MG63 (cell line): Measurements from ENCODE around the gene RABL3. TPM values are rescaled to one million over a fixed set of nuclear protein-coding genes. Genes with fewer than 3 reads are reported as not detected.

ENCODE experiments used
- DNase-seq: peaks from one replicate; pipeline ENCODE4 v3.0.0-alpha.2; 2020
- H3K27me3 ChIP-seq: fragments of 250-450 bp; sonication (Bioruptor Pico); 2 replicates; pipeline ENCODE4 v1.5.1; 2020; ENCODE audit warnings: mild to moderate bottlenecking, moderate library complexity
- H3K36me3 ChIP-seq: fragments of 250-450 bp; sonication (Bioruptor Pico); 2 replicates; pipeline ENCODE4 v1.5.1; 2020; ENCODE audit warnings: mild to moderate bottlenecking, moderate library complexity
- H3K4me3 ChIP-seq: fragments of 250-450 bp; sonication (Bioruptor Pico); 2 replicates; pipeline ENCODE4 v1.5.1; 2020; ENCODE audit warnings: mild to moderate bottlenecking, moderate library complexity
- H3K9me3 ChIP-seq: fragments of 250-450 bp; sonication (Bioruptor Pico); 2 replicates; pipeline ENCODE4 v1.5.1; 2020; ENCODE audit warnings: mild to moderate bottlenecking, moderate library complexity
- total RNA-seq: library from RNA; depleted of rRNA; stranded (reverse); fragments of >200 nt; shearing (Covaris generic); gene quantifications from 2 replicates; pipeline ENCODE4 v1.2.3, GENCODE V29; 2014; ENCODE audit warnings: low replicate concordance

RABL3 gene
- total RNA-seq, 1 experiment from 2014 or later, result 10.3 TPM

- no peak overlapping the region for H3K4me3 ChIP-seq
- H3K9me3 ChIP-seq, result peaks cover 4% of the 10 kb centered on the region
- no peaks in the 10 kb centered on the region for H3K27me3 ChIP-seq
- peaks cover 14% of the 10 kb centered on the region for H3K36me3 ChIP-seq
- no peak for DNase-seq
Observed at GRCh38 chr3:120706950-120707349, 35.4 kb downstream of the RABL3 start.

- peaks cover 14% of the 10 kb centered on the region for H3K36me3 ChIP-seq
- no peaks in the 10 kb centered on the region for H3K27me3 ChIP-seq
- peaks cover 4% of the 10 kb centered on the region for H3K9me3 ChIP-seq
- no peak overlapping the region for H3K4me3 ChIP-seq
- DNase-seq, result no peak
Observed at GRCh38 chr3:120705884-120706582, 36.3 kb downstream of the RABL3 start.

- no peak for DNase-seq
- Histone ChIP-seq H3K27me3 (no peaks in the 10 kb centered on the region), H3K36me3 (peaks cover 14% of the 10 kb centered on the region), H3K4me3 (no peak overlapping the region), H3K9me3 (peaks cover 4% of the 10 kb centered on the region)
Observed at GRCh38 chr3:120699333-120699732, 43.0 kb downstream of the RABL3 start.

- H3K9me3 ChIP-seq, result no peaks in the 10 kb centered on the region
- H3K4me3 ChIP-seq, result no peak overlapping the region
- 0 out of 2 replicates have a peak, but pooled peaks cover 3% of the 10 kb centered on the region for H3K36me3 ChIP-seq
- no peaks in the 10 kb centered on the region for H3K27me3 ChIP-seq
- DNase-seq, result no peak
Observed at GRCh38 chr3:120693439-120694171, 48.7 kb downstream of the RABL3 start.

GRCh38 chr3:120689395-120689794 lies 52.9 kb downstream of the RABL3 start:
- H3K36me3 ChIP-seq, result 0 out of 2 replicates have a peak, but pooled peaks cover 3% of the 10 kb centered on the region
- no peaks in the 10 kb centered on the region for H3K9me3 ChIP-seq
- H3K4me3 ChIP-seq, result no peak overlapping the region
- no peak for DNase-seq
- no peaks in the 10 kb centered on the region for H3K27me3 ChIP-seq

- no peak overlapping the region for H3K4me3 ChIP-seq
- no peak for DNase-seq
- no peaks in the 10 kb centered on the region for H3K27me3 ChIP-seq
- H3K36me3 ChIP-seq, result 0 out of 2 replicates have a peak, but pooled peaks cover 3% of the 10 kb centered on the region
- no peaks in the 10 kb centered on the region for H3K9me3 ChIP-seq
Observed at GRCh38 chr3:120688121-120688520, 54.2 kb downstream of the RABL3 start.

GRCh38 chr3:120685411-120685810 lies 56.9 kb downstream of the RABL3 start:
- H3K27me3 ChIP-seq, result no peaks in the 10 kb centered on the region
- no peak for DNase-seq
- no peaks in the 10 kb centered on the region for H3K9me3 ChIP-seq
- no peak overlapping the region for H3K4me3 ChIP-seq
- 0 out of 2 replicates have a peak, but pooled peaks cover 3% of the 10 kb centered on the region for H3K36me3 ChIP-seq

- H3K27me3 ChIP-seq, result no peaks in the 10 kb centered on the region
- H3K36me3 ChIP-seq, result 0 out of 2 replicates have a peak, but pooled peaks cover 3% of the 10 kb centered on the region
- no peak overlapping the region for H3K4me3 ChIP-seq
- no peak for DNase-seq
- H3K9me3 ChIP-seq, result no peaks in the 10 kb centered on the region
Observed at GRCh38 chr3:120684896-120685295, 57.4 kb downstream of the RABL3 start.

- Histone ChIP-seq H3K36me3 (no peaks in the 10 kb centered on the region), H3K9me3 (no peaks in the 10 kb centered on the region), H3K27me3 (no peaks in the 10 kb centered on the region), H3K4me3 (no peak overlapping the region)
- DNase-seq, result no peak
Observed at GRCh38 chr3:120683671-120684301, 58.5 kb downstream of the RABL3 start.

GRCh38 chr3:120683213-120683612 lies 59.1 kb downstream of the RABL3 start:
- no peak for DNase-seq
- Histone ChIP-seq H3K36me3 (no peaks in the 10 kb centered on the region), H3K9me3 (no peaks in the 10 kb centered on the region), H3K4me3 (no peak overlapping the region), H3K27me3 (no peaks in the 10 kb centered on the region)

GRCh38 chr3:120682095-120682681 lies 60.1 kb downstream of the RABL3 start, which contains the start of gene HGD:
HGD (minus strand) TSS chr3:120682239; CDS start chr3:120682111, 128 bp downstream.
- Histone ChIP-seq H3K9me3 (no peaks in the 10 kb centered on the region), H3K4me3 (no peak within 1 kb of the TSS), H3K27me3 (no peaks in the 10 kb centered on the region), H3K36me3 (no peaks in the 10 kb centered on the region)
- no peak for DNase-seq

- no peak for DNase-seq
- Histone ChIP-seq H3K36me3 (no peaks in the 10 kb centered on the region), H3K4me3 (no peak overlapping the region), H3K27me3 (no peaks in the 10 kb centered on the region), H3K9me3 (no peaks in the 10 kb centered on the region)
Observed at GRCh38 chr3:120681506-120682038, 60.7 kb downstream of the RABL3 start.

- no peak for DNase-seq
- Histone ChIP-seq H3K36me3 (no peaks in the 10 kb centered on the region), H3K9me3 (no peaks in the 10 kb centered on the region), H3K4me3 (no peak overlapping the region), H3K27me3 (no peaks in the 10 kb centered on the region)
Observed at GRCh38 chr3:120681018-120681417, 61.3 kb downstream of the RABL3 start.

GRCh38 chr3:120680193-120680894 lies 62.0 kb downstream of the RABL3 start:
- no peaks in the 10 kb centered on the region for H3K27me3 ChIP-seq
- H3K9me3 ChIP-seq, result no peaks in the 10 kb centered on the region
- no peak for DNase-seq
- H3K4me3 ChIP-seq, result no peak overlapping the region
- no peaks in the 10 kb centered on the region for H3K36me3 ChIP-seq

- DNase-seq, result no peak
- no peak overlapping the region for H3K4me3 ChIP-seq
- no peaks in the 10 kb centered on the region for H3K27me3 ChIP-seq
- H3K9me3 ChIP-seq, result no peaks in the 10 kb centered on the region
- no peaks in the 10 kb centered on the region for H3K36me3 ChIP-seq
Observed at GRCh38 chr3:120678984-120679383, 63.3 kb downstream of the RABL3 start.

- peak; percentile 54 for DNase-seq
- no peaks in the 10 kb centered on the region for H3K9me3 ChIP-seq
- H3K4me3 ChIP-seq, result no peak overlapping the region
- no peaks in the 10 kb centered on the region for H3K36me3 ChIP-seq
- H3K27me3 ChIP-seq, result no peaks in the 10 kb centered on the region
Observed at GRCh38 chr3:120678331-120678947, 63.9 kb downstream of the RABL3 start.
